ENCODE measurements around the gene TBX20. TPM values are rescaled to one million over a fixed set of nuclear protein-coding genes. Genes with fewer than 3 reads are reported as not detected.
"Not testable (repeated sequence)": the region's sequence is repeated elsewhere in the genome, so short reads cannot be mapped to it uniquely, and the experiment has no call there.

Gene TBX20
- total RNA-seq, 2 donors from 2014 or later = 0.15 to 0.47 TPM

DNA sequence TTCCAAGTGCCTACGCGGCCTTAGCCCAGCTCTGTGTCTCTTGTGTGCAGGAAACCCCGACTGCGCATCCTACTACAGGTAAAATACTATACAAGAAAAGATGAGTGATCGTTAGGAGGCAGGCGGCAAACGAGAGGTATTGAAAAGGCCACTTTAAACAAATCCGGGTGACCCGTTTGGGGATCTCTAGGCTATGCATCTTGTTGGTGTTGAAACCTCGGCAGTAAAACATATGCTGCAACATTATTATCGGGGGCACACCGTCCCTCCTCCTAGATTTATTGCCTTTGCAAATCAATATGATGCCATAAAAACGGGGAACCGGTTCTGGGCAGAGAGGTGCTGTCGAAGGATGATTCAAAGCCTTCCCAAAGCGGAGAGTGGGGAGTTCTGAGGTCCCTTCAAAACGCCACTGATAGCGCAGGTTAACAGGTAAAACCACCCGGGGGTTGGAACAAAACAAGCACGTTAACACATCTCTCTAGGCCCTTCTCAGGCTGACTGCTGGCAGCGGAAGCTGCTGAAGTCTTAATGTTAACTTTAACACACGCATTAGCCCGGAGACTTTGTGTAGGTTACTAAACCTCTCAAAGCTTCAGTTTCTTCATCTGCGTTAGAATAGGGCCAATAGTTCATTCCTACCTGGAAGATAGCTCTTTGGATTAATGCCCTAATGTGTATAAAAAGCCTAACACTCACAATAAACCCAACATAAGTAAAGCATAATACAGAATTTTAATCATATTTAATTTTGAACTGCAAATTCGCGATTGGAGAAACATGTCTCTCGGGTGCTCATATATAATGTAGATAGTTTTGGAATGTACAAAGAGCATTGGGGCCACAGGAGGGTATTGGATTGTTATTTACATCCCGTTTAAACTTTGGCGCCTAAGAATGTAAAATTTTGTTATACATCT is 2.6 kb upstream of the TBX20 start:
- ATAC-seq (no peak), DNase-seq (no peak)
- intact Hi-C loops (cut with DNase I, micrococcal nuclease) = no loop called here

DNA sequence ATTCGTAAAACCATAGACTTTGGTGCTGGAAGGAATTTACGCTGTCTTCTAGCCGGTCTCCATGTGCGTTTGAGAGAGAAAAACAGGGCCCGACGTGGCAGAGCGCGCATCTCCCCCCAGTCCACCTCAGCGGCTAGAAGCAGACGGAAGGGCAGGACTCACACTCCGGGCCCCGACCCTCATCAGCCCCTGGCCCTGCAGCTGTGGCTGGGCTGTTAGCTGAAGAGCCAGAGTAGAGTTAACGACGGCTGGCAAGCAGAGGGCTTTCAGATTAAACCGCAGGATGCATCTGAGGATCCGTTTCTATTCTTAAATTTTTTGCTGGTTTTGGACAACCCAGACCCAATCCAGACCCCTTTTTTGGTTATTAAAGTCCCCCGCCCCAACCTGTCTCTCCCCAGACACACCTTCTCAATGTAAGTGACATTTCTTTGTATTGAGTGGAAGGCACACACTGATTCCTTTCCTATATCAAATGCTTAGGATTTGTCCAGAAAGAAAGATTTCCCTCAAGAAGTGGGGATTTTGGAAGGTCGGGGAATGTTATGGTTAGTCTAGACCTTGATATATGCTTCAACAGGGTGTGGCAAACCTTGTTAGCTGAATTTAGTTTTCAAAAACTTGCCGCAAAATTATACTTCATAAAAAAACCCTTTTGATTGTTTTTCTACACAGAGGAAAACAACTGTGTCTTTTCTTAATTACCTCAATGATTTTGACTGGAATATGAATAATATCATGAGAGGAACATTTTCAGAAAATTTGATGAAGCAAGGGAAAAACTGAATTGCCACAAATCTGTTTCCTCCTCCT is 1.7 kb upstream of the TBX20 start:
- intact Hi-C loops (cut with DNase I, micrococcal nuclease) = no loop called here
- no peak for DNase-seq
- no peak for ATAC-seq

DNA sequence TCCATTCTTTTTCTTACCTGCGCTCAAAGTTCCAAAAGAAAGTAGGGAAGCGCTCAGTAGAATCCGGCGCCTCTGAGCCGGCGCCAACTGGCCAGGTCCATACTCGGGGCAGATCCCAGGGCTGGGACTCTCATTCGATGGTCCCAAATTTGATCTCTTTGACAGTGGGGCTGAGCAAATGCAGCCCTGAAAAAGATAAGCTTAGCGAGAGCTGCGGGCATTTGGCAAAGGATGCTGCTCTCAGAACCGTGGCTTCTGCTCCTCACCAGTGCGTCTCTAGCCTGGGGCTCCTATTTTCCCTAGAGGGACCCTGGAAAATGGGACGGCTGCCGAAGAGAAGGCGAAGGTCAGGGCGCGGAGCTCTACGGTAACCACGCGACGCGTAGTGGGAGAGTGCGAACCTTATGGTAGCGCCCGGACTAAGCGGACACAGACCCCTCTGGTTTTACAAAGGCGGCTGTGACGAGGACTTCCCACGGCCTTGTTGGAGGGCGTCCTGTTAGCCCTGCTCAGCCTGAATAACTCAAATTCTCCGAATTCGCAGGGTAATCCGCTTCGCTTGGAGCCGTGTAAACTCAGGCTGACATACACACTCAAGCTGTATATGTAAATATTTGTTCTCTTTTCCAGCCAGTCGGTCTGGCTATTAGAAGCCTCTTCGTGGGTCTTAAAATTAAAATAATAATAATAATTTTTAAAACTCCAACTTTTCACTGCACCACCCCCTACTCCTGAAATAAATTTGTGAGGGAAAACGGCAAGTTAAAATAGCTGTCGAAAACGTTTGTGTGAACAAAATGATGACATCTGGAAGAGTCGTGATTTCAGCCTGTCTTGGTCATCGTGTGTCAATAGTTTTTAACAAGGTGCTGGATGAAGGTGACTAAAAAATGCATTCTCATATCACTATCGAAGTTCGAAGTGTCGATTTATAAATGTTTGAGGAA is 869 bp upstream of the TBX20 start:
- ATAC-seq (no peak), DNase-seq (no peak)
- intact Hi-C loops (cut with DNase I, micrococcal nuclease) = no loop called here

DNA sequence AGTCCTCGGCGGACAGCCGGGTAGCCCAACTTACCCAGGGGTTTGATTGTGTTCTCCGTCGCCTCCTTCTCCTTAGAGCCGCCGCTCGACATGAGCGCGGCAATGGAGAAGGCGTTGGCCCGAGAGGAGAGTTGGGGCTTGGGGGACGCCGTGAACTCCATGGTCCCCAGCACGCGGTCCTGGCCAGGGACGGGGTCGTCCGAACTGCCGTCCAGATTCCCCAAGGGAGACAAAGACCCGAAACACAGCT is 515 bp downstream of the TBX20 start:
- intact Hi-C loops (cut with DNase I, micrococcal nuclease) = no loop called here
- peak; percentile 24 for ATAC-seq
- peak in 1 of 2 donors; percentile 19 for DNase-seq

DNA sequence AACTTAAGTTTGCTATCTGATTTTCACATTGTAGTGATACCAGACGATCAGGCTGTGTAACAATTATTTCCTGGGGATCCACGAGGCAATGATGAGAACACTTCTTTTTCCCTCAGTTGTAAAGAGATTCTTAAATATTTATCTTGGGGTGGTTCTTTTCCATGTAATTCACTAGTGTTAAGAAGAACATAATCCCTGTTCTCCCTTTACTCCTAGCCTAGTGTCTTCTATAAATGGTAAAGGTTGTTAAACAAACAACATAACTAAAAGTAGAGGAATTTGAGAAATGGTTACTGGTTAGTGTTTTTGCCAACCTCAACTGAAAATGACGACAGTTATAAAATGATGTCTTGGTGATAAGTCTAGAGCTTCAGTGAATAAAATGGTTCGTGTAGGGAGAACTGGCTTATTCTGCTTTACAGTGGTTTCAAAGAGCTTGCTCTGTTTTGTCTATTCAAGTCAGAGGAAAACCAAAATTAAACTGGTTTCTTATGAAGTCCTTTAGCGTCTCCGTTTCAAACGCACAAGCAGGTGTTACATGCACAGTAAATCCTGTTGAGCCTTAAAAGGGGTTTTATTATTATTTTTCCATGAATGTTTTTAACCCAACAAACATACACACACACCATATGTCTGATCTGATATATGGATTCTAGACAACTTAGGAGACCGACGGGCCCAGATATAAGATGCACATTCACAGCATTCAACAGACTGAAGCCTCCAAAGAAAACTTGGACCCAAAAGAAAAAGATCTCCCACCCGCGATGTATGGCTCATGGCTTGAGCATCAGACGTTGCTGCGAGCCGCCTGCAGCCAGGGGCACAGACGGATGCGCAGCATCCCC is 1.1 kb downstream of the TBX20 start:
- intact Hi-C loops (cut with DNase I, micrococcal nuclease) = no loop called here
- ATAC-seq = no peak
- DNase-seq = no peak

DNA sequence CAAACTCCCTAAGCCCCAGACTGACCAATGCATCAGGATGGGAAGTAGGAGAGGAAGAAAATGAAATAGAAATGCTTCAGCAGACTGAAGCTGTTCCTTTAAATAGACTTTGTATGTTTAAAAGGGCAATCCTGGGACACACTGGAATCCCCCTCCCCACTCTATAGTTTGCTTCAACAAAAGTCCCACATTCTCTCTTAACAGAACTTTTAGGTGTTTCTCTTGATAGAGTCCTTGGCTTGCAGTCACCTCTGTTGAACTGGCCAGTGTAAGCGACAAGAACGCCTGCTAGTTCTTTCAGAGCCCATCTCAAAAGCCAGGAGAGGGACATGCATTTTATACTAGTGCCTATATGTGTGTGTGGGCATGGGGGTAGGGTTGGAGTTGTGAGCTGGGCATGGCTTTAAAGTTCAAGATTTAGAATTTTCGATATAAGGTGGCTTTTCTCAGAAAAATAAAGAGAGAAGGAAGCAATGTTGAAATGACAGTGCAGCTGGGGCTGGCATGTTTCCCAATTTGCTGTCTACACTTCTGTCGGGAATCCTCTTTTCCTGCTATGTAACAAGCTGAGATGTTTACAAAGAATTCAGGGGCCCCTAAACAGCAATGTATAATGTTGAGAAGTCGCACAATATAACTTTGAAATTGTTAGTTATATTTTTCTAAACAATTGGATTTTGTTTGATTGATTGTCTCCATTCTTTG is 2.1 kb downstream of the TBX20 start:
- ATAC-seq = no peak
- no peak for DNase-seq
- intact Hi-C loops (cut with DNase I, micrococcal nuclease) = no loop called here

DNA sequence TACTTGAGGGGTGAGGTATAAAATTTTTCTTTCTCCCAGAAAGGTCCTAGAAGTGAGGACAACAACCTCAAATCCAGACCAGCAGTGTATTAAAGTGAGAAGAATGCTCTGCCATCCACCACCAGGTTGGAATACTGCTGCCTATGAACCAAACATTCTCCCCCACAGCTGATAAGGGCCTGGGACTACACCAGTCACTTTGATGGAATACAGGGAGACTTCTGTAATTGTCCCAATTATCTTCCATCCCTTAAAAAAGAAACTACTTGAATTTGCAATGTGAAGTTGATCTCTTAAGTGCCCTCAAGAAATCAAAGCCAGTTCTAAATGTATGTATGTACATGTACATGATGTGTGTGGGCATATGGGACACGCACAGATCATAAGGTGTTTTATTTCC is 3.0 kb downstream of the TBX20 start:
- no peak for ATAC-seq
- intact Hi-C loops (cut with DNase I, micrococcal nuclease) = no loop called here

DNA sequence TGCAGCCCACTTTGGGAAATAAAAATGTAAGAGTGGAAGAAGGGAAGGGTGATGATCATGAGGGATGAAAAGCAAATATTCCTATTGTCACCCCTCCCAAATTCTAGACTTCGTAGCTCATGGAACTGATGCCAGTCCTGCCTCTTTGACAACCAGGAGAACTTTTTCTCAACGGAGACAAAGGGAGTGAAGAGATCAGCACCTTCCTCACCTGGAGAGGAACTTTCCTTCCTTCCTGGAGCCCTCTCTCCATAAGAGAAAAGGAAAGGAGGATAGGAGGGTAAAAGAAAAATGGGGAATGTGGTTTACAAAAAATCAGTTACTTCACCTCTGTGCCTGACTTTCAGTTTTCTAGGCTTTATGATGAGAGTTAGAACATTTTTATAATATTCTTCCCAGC is 3.4 kb downstream of the TBX20 start:
- DNase-seq = no peak
- intact Hi-C loops (cut with DNase I, micrococcal nuclease) = no loop called here
- ATAC-seq = no peak

More for the DNA sequence above, 3.0 kb downstream of the TBX20 start:
- no peak for DNase-seq

DNA sequence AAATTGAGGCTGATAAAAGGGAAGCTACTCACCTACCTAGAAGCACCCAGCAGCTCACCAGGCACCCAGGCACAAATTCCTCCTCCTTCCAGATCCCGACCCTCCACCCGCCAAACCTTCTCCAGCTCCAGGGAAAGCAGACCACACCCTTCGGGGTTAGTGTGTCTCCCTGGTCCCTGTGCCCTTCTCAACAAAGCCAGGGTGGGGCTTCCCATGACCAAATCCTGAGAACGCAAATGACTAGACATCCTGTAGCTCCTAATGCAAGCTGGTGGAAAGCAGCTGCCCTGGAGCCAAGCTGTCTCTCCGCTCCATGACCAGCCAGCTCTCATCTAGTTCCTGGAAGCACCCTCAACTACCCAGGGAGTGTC is 4.4 kb downstream of the TBX20 start:
- intact Hi-C loops (cut with DNase I, micrococcal nuclease) = no loop called here
- DNase-seq (no peak), ATAC-seq (no peak)

DNA sequence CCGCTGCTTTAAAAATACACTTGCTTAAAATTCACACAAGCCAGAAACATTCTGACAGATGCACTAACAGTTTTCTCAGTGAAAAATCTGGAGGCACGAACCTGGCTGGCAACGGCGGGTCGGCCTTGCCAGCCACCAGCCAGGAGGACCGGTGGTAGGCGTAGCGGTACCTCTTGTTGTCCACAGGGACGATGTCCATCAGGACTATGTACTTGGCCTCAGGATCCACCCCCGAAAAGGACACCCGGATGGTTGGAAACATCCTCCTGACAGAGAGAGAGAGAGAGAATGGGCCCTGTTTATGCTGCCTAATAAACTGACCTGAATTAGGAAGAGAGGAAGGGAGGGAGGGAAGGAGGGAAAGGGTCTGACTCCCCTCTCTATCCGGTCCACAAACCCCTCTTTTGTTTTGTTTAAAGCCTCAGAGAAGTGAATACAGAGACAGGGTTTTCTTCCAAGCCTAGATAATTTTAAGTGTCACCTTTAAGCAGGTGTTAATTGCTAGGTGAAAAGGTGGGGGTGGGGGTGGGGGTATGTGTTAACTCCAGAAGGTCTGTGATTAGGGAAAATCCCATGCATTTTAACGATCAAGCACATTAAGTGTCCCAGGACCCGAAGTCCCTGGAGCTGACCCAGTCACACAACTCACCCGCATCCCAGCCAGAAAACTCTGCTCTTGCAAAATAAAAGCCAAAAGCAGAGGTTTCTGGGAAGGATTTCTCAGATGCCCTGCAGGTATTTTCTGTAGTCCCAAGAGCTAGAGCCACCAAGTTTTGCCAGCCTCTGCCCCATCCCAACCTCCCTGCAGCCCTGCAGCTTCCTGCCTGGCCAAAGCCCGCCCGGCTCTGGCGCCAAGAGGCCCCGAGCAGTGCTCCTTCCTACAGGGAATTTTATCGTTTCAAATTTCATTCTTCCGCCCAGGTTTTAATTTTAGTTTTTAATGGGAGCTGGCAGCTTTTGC is 5.0 kb downstream of the TBX20 start:
- DNase-seq = no peak
- intact Hi-C loops (cut with DNase I, micrococcal nuclease) = no loop called here
- ATAC-seq = no peak

DNA sequence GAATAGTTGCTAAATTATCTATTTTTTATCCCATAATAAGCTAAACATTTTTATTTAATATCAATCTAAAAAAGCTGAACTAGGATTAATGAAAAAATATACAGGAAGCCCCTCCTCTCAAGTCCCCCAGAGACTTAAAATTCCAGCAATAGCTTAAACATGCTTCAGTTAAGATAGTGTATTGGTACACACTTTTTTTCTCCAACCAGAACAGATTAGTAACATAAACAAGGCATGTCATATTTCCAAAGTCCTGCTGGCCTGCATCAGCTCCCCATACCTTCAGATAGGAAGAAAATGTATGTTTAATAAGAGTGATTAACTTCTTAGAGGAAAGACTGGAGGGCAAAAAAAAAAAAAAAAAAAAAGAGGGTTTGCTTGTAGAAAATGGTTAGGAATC is 7.1 kb downstream of the TBX20 start:
- ATAC-seq = no peak
- intact Hi-C loops (cut with DNase I, micrococcal nuclease) = no loop called here

DNA sequence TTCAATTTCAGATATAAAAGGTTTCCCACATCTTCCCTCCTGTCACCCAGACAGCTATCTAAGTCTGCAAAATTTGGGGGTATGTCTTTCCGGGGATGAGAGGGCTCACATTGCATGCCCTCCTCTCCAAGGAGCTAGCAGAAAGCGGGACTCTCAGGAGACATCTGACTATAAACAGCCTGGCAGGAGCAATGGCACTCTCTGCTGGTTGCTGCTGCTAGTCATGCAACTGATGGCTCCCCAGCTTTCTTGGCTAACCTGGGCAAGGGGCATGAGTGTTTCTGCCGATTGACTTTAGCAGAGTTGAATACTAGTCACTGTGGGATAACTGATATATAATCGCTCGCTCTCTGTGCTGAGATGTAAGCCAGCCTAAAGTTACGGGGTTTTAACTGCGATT is 12.0 kb downstream of the TBX20 start:
- no peak for DNase-seq
- intact Hi-C loops (cut with DNase I, micrococcal nuclease) = no loop called here
- ATAC-seq = no peak

More for the DNA sequence above, 7.1 kb downstream of the TBX20 start:
- no peak for DNase-seq

DNA sequence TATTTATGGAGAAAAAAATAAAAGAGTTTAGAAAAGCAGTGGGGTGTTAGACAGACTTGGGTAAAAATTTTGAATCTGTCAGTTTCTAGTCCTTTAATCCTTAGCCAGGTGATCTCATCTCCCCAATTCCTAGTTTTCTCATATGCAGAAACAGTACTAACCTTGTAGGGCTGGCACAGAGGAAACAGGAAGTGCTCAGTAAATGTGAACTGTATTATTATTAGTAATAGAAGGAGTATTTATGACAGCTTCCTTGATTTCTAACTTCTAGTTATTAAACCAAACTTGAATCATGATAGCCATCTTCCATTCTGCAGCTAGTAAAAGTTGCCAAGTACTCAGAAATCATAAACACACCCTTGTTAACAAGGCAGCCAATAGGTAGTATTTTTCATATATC is 12.5 kb downstream of the TBX20 start:
- intact Hi-C loops (cut with DNase I, micrococcal nuclease) = no loop called here
- ATAC-seq (no peak), DNase-seq (no peak)

DNA sequence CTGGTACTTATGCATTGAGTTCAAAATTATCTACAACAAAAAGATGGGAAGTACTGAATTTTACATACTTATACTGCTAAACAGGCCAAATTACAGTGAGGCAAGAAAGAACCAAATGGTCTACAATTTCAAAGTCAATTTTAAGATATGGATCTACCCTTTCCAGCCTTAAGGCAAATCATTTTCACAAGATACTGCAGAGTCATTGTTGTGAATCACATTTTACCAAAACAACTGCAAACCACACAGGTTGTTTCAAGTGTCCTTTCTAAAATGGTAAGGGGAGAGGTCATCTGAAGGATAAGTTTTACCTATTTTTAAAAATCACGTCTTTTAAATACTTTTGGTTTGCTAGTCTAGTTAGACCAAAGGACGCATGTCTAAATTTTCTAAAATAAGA is 12.9 kb downstream of the TBX20 start:
- intact Hi-C loops (cut with DNase I, micrococcal nuclease); ATAC-seq; DNase-seq: not testable (repeated sequence)

DNA sequence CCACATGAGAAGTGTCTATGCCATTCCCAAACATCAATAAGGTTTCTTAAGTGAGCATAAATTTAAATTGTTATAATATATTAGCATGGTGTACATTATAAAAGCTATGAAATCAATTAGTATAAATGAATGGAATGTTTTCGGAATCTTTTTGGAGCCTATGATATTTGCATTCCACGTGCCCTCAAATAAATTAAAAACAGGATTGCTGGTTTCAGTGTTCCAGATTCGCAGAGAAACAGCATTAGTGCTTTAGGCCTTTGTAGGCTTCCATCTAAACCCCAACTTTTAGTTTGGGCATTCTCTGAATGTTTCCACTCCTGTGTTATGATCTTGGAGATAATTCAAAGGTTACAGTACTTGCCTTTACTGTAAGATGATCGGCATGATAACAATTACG is 15.4 kb downstream of the TBX20 start:
- intact Hi-C loops (cut with DNase I, micrococcal nuclease); DNase-seq; ATAC-seq: not testable (repeated sequence)

DNA sequence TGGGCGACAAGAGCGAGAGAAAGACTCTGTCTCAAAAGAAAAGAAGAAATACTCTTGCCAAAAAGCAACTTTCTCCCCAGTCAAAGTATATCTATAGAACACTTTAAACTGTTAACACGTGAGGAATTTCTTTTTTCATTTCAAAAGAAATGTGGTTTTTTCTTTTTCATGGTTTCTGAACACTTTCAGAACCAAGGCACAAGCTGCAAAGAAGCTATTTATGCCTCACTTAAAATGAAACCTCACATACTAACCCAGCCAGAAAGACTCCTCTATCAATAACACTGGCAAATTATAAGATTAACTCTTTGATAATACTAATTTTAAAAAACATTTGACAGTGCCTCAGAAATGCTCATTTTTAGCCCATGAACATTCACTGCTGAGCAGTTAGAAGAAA is 20.9 kb downstream of the TBX20 start:
- ATAC-seq (no peak), DNase-seq (no peak)
- intact Hi-C loops (cut with DNase I, micrococcal nuclease) = no loop called here

DNA sequence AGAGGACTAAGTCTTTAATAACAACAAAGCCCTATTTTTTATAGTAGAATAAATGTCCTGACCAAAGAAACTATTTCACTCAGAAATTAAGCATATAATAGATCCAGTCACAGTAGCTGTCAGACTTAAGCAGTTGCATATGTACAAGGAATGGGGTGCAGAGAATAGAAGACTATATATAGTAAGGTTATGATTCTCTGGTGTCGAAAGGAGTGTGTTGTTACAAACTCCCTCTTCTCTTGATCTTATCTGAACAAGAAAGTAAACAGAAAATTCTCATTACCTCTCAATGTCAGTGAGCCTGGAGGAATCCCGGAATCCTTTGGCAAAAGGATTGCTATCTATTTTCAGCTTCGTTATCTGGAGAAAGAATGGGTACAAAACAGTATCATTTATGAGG is 22.7 kb downstream of the TBX20 start:
- intact Hi-C loops (cut with DNase I, micrococcal nuclease); DNase-seq; ATAC-seq: not testable (repeated sequence)
